PC-9 (cell line): Measurements from ENCODE around the gene EPHB3.

Experiments used
- CTCF ChIP-seq: fragments of 200-600 bp; sonication (generic); conservative IDR thresholded peaks from 2 replicates; pipeline ENCODE4 v1.6.1; 2017; ENCODE audit warnings: mixed run types, antibody characterized with exemption, mild to moderate bottlenecking, moderate library complexity
- EZH2 ChIP-seq: fragments of 200-600 bp; sonication (generic); IDR thresholded peaks from 2 replicates; pipeline ENCODE4 v1.8.0; 2017; ENCODE audit warnings: antibody characterized with exemption, low read depth

GRCh38 chr3:184630861-184631471, 69.4 kb downstream of the EPHB3 start:
- TF ChIP-seq CTCF (no peak), EZH2 (no peak)
